GM13977 (cell line): ENCODE data around the gene YAE1.

Source experiments
- DNase-seq: peaks from one replicate; pipeline ENCODE4 v3.0.0; 2012; ENCODE audit warnings: low spot score
- in situ Hi-C: fragments of 300-500 bp; cut with MboI; formaldehyde crosslinking; loops from one replicate; pipeline ENCODE4 v1.12.0; 2022; ENCODE audit warnings: low sequenced_read_pairs, low pct_unique_long_range_greater_than_20kb, mixed read lengths, inconsistent platforms; ENCODE audit not compliant: unreplicated experiment
- TF ChIP-seq, protein P1 (sequence below): IDR thresholded peaks from 2 replicates; pipeline ENCODE4 v1.5.1; 2012; ENCODE audit warnings: mild to moderate bottlenecking, control low read depth; ENCODE audit not compliant: insufficient read depth; ENCODE audit errors: extremely low read depth, missing control alignments

YAE1 gene

DNA sequence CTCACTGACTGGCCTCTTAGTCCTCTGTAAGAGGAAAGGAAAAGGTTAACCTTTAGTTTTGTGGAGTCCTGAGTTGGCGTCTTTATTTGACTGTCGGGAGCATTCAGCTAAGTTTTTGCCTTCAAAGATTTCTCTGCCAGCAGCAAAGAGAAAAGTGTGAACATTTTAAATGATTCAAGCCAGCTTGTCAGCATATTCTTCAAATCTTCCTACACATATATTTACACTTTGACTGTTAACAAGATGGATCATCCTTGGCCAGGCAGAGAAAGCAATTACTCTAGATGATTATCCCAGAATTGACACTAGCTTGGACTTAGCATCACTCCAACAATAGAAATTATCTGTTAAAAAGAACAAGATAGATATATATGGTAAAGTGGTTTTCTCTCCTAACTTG lies 15.8 kb upstream of the YAE1 start:
- TF ChIP-seq, protein P1, sequence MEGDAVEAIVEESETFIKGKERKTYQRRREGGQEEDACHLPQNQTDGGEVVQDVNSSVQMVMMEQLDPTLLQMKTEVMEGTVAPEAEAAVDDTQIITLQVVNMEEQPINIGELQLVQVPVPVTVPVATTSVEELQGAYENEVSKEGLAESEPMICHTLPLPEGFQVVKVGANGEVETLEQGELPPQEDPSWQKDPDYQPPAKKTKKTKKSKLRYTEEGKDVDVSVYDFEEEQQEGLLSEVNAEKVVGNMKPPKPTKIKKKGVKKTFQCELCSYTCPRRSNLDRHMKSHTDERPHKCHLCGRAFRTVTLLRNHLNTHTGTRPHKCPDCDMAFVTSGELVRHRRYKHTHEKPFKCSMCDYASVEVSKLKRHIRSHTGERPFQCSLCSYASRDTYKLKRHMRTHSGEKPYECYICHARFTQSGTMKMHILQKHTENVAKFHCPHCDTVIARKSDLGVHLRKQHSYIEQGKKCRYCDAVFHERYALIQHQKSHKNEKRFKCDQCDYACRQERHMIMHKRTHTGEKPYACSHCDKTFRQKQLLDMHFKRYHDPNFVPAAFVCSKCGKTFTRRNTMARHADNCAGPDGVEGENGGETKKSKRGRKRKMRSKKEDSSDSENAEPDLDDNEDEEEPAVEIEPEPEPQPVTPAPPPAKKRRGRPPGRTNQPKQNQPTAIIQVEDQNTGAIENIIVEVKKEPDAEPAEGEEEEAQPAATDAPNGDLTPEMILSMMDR = no peak
- no peak for DNase-seq
- in situ Hi-C loops = no loop called here

DNA sequence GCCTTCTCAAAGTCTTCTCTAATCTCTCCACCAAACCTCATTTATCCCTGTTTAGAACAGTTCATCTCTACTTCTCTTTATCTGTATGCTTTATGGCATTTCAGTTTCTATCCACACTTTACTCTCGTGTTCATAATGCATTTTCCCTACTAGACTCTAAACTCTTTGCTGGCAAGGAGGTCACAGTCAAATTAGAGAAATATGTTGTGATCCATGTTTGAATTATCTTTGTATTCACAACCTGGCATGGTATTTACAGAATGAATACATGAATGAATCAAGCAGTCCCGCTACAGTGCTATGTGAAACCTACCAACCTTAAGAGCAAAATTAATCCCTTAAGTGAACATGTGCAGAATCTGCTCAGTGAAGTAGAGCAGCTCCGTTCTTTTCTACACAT lies 12.8 kb upstream of the YAE1 start:
- in situ Hi-C loops = no loop called here
- TF ChIP-seq, protein P1 = no peak
- DNase-seq = no peak

DNA sequence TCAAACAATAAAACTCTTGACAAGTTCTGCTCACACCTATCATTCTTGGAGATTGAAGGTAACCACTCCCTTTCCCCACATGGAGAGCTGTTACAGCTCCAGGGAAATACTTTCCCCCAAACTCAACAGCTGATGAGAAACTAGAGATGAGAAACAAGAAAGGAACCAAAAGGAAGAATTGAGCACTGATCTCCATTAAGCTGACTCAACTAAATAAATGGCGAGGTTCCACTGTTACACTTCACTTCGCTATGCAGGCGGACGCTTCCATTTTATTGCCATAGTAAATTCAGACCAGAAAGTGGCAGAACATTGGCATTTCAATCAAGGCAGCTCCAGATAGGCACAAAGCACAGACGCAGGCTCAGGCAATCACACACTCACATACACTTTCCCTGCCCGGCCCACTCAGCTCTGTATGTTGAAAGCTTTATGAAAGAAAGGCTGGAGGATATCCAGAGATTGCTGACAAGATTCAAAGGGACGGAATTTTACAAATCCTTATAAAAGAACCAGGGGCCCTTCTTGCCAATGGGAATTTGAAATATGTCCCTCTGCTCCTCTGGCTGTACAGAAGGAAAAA lies 11.5 kb upstream of the YAE1 start:
- in situ Hi-C loops = no loop called here
- DNase-seq = no peak
- TF ChIP-seq, protein P1 = no peak

DNA sequence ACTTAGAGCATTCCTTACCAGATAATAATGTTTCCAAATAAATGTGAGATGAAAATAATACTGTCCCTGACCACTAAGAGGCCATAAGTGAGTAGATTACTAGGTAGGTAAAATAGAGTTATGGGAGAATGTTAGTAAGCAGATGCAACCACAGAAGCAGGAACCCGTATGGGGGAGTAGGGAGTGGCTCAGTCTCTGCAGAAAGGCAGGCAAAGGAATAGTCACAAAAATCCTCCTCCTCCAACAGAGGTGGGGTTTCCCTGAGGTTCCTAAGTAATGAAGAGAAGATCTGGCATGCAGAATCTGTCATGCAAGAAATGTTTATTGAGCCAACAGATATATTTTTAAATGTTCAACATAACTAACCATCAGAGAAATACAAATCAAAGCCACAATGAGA lies 9.0 kb upstream of the YAE1 start:
- in situ Hi-C loops = no loop called here
- DNase-seq = no peak
- TF ChIP-seq, protein P1 = no peak

DNA sequence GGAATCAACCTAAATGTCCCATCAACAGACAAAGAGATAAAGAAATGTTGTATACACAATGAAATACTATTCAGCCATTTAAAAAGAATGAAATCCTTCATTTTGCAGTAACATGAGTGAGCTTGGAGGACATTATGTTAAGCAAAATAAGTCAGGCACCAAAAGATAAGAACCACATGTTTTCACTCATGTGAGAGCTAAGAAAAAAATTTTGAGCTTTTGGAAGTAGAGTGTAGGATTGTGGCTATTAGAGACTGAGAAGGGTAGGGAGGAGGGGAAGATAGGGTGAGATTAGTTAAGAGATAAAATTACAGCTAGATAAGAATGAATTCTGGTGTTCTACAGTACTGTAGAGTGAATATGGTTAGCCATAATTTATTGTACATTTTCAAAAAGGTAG lies 8.3 kb upstream of the YAE1 start:
- in situ Hi-C loops = no loop called here
- TF ChIP-seq, protein P1 = no peak
- no peak for DNase-seq

DNA sequence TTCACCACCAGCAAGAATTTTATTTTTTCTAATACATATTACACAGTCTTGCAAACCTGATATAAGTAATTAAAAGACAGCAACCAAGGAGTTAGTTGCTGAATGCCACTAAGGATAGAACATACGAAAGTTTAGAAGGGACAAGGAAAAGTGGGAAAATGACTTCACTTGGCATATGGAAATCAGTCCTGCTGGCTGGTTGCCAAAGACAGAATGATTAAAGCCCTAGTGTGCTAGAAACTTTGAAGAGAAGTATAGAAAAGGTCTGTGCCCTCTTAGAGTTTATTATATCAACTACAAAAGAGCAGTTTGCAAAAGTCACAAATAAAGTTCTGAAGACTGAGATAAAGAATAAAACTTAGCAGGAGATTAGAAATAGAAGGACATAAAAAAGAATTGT lies 5.8 kb upstream of the YAE1 start:
- no peak for DNase-seq
- TF ChIP-seq, protein P1 = no peak
- in situ Hi-C loops = no loop called here

DNA sequence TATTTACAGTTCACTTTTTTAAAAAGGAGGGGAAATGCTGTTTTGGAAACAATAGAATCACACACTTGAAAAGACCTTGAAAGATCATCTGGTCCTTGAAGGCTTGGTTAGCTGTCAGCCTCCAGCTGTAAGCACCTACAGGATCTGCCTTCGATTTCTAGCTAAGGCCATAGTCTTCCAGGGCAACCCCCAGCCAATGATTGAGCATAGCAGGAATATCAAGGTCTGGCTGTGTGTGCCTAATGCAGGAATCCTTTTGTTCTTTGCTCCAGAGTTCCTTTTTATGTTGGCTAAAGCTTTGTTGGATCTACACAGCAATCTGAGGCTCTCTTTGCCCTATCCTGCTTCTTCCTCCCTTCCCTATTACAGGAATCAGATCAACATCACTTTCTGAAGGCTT lies 5.2 kb upstream of the YAE1 start:
- TF ChIP-seq, protein P1 = no peak
- DNase-seq = no peak
- in situ Hi-C loops = no loop called here
